ENCODE measurements around the gene DPH3. TPM values are rescaled to one million over a fixed set of nuclear protein-coding genes. Genes with fewer than 3 reads are reported as not detected.

DPH3 gene
- total RNA-seq, 1 donor from 2014 or later, result 29.8 TPM

DNA sequence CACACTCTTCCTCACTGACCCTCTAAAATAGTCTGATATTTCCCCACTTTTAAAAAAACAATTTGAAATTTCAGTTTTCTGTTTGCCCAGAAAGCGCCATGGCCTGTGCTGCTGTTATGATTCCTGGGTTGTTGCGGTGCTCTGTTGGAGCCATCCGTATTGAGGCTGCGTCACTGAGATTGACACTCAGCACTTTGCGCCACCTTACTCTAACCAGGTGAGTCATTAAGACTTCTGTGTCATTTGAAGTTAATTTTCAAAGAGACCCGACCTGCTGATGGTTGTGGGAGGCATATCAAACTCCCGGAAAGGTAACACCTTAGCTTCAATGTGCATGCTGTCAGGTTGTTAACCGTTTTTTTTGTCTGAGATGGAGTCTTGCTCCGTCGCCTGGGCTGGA is 6.1 kb upstream of the DPH3 start:
- DNase-seq (no peak), ATAC-seq (no peak)
- TF ChIP-seq, protein P1, sequence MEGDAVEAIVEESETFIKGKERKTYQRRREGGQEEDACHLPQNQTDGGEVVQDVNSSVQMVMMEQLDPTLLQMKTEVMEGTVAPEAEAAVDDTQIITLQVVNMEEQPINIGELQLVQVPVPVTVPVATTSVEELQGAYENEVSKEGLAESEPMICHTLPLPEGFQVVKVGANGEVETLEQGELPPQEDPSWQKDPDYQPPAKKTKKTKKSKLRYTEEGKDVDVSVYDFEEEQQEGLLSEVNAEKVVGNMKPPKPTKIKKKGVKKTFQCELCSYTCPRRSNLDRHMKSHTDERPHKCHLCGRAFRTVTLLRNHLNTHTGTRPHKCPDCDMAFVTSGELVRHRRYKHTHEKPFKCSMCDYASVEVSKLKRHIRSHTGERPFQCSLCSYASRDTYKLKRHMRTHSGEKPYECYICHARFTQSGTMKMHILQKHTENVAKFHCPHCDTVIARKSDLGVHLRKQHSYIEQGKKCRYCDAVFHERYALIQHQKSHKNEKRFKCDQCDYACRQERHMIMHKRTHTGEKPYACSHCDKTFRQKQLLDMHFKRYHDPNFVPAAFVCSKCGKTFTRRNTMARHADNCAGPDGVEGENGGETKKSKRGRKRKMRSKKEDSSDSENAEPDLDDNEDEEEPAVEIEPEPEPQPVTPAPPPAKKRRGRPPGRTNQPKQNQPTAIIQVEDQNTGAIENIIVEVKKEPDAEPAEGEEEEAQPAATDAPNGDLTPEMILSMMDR (IDR thresholded peaks at IDR 0.05), result no peak
- Histone ChIP-seq H3K27ac (no peak overlapping the region), H3K4me1 (peaks cover 6% of the 10 kb centered on the region), H3K9me3 (no peaks in the 10 kb centered on the region), H3K36me3 (peaks cover 38% of the 10 kb centered on the region), H3K27me3 (no peaks in the 10 kb centered on the region), H3K4me3 (no peak overlapping the region)
- intact Hi-C loops (cut with DNase I), result no loop called here

DNA sequence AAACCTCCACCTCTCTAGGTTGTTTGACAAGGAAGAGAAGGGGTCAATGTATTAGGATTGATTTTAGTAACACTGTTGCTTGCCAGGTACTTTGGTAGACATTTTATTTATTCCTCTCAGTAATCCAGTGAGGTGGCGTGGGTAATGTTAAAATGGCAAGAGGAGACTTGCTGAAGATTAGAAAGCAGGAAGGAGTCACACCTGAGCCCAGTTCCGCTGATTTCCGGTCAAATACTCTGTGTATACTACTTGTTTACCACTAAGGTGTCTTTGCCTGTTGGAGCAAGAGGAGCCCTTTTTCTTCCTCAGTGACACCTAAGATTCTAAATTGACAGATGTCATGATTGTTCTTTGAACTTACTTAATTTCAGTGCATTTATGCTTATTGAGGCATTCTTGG is 2.0 kb upstream of the DPH3 start:
- Histone ChIP-seq H3K36me3 (peaks cover 23% of the 10 kb centered on the region), H3K4me3 (no peak overlapping the region), H3K27ac (no peak overlapping the region), H3K27me3 (no peaks in the 10 kb centered on the region), H3K9me3 (no peaks in the 10 kb centered on the region), H3K4me1 (peaks cover 22% of the 10 kb centered on the region)
- TF ChIP-seq, protein P1 (IDR thresholded peaks at IDR 0.05), result no peak
- intact Hi-C loops (cut with DNase I), result no loop called here
- no peak for DNase-seq
- no peak for ATAC-seq

DNA sequence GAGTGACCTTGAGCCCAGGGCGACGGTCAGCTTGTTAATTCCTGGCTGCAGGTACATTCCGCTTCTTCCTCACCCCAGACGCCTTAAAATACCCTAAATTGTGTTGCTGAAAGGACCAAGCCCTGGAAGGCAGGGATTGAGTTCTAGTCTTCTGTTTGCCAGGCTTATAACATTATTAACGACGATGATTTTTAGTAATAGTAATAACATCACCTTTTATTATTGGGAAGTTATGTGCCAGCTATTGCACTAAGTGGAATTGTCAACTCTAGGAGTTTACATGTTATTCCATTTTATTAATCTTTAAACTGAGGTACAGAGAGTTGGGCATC is 678 bp upstream of the DPH3 start:
- H3K4me1 ChIP-seq, result peaks cover 22% of the 10 kb centered on the region
- no peak for ATAC-seq
- TF ChIP-seq, protein P1 (IDR thresholded peaks at IDR 0.05), result no peak
- DNase-seq, result no peak
- peak overlapping the region; percentile 88 for H3K4me3 ChIP-seq
- intact Hi-C loops (cut with DNase I), result no loop called here
- peaks cover 25% of the 10 kb centered on the region for H3K36me3 ChIP-seq
- H3K9me3 ChIP-seq, result no peaks in the 10 kb centered on the region
- no peaks in the 10 kb centered on the region for H3K27me3 ChIP-seq
- peak overlapping the region; percentile 97 for H3K27ac ChIP-seq

DNA sequence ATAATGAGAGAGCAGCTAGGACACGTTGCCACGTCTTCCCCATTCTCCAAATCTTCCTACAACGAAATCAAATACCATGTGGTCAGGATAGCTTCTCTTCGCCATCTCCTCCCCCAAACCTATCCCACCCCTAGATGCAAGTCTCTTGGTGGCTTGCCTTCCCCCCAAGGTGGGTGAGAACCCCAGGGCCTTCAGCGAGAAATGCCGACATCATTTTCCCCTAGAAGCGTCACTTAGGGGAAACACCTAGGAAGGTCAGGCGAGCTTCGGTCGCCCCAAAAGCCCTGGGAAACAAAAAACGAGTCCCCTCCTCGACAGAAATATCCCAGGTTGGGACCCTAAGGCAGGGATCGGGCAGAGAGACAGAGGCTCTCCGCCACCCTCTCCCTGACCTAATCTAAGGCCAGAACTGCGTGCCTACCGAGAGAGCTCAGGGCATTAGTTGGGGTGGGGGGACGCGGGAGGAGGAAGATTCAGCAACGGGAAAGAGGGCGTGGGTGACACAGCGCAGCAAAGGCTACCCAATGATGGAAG is 502 bp downstream of the DPH3 start:
- intact Hi-C loops (cut with DNase I), result no loop called here
- TF ChIP-seq, protein P1 (IDR thresholded peaks at IDR 0.05), result no peak
- no peak for DNase-seq

DNA sequence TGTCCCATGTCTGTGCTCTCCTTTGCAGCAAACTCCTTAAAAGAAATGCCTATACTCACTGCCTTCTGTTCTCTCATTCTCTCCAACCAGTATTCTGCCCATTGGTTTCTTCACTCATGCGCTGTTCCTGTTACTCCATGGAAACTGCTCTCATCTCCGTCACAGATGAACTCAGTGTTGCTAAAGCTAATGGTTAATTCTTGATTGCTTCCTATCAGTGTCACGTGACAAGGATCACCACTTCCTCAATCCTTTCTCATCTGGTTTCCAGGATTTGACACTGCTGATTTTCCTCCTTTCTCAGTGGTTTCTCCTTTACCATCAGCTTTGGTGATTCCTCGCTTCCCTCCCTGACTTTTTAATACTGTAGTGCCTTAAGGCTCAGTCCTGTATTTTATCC is 2.6 kb downstream of the DPH3 start:
- no peak for ATAC-seq
- TF ChIP-seq, protein P1 (IDR thresholded peaks at IDR 0.05), result no peak
- peaks cover 36% of the 10 kb centered on the region for H3K36me3 ChIP-seq

More for the DNA sequence above, 502 bp downstream of the DPH3 start:
- ATAC-seq, result no peak
- Histone ChIP-seq H3K27me3 (no peaks in the 10 kb centered on the region), H3K36me3 (peaks cover 26% of the 10 kb centered on the region), H3K4me1 (peaks cover 22% of the 10 kb centered on the region), H3K27ac (peak overlapping the region; percentile 97), H3K4me3 (peak overlapping the region; percentile 88), H3K9me3 (no peaks in the 10 kb centered on the region)

DNA sequence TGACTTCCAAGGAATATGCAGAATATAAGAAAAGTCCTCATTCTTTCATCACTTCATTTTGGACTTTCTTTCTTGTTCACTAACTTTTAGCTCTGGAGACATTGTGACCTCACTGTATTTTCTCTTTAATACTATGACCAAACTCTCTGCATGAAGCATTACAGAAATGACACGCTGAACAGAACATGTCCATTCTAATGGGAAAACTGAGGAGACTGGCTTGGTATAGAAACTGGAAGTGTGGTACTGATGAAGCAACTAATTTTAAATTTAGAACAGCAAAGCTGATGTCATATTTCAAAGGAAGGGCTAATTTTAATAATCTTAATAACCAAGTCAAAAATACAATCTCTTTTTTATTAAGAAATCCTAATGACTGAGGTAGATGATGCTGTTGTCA is 4.7 kb downstream of the DPH3 start:
- peaks cover 12% of the 10 kb centered on the region for H3K4me1 ChIP-seq
- intact Hi-C loops (cut with DNase I), result no loop called here
- no peak overlapping the region for H3K27ac ChIP-seq
- no peaks in the 10 kb centered on the region for H3K27me3 ChIP-seq
- H3K9me3 ChIP-seq, result no peaks in the 10 kb centered on the region
- H3K36me3 ChIP-seq, result peaks cover 41% of the 10 kb centered on the region
- ATAC-seq (no peak), DNase-seq (no peak)
- no peak overlapping the region for H3K4me3 ChIP-seq
- TF ChIP-seq, protein P1 (IDR thresholded peaks at IDR 0.05), result no peak

More for the DNA sequence above, 2.6 kb downstream of the DPH3 start:
- H3K4me3 ChIP-seq, result no peak overlapping the region
- H3K9me3 ChIP-seq, result no peaks in the 10 kb centered on the region
- intact Hi-C loops (cut with DNase I), result no loop called here
- H3K27ac ChIP-seq, result no peak overlapping the region
- no peak for DNase-seq
- peaks cover 18% of the 10 kb centered on the region for H3K4me1 ChIP-seq
- no peaks in the 10 kb centered on the region for H3K27me3 ChIP-seq

Measured in upper lobe of right lung (tissue), 1 donor.